GM23248 (cell line): Measurements from ENCODE around the gene VWA5B2. TPM values are rescaled to one million over a fixed set of nuclear protein-coding genes. Genes with fewer than 3 reads are reported as not detected.

Source experiments
- DNase-seq: peaks from one replicate; pipeline ENCODE4 v3.0.0-alpha.2; 2015
- H2AFZ ChIP-seq: fragments of 200-600 bp; sonication (generic); 2 replicates; pipeline ENCODE4 v1.6.1; 2016; ENCODE audit warnings: antibody characterized with exemption
- H3F3A ChIP-seq: fragments of 200-600 bp; sonication (generic); 2 replicates; pipeline ENCODE4 v1.6.1; 2016; ENCODE audit warnings: mild to moderate bottlenecking, antibody characterized with exemption, mixed run types; ENCODE audit not compliant: insufficient read depth
- H3K27ac ChIP-seq: fragments of 200-600 bp; sonication (generic); 2 replicates; pipeline ENCODE4 v1.5.1; 2016; ENCODE audit warnings: mild to moderate bottlenecking
- H3K27me3 ChIP-seq: fragments of 200-600 bp; sonication (generic); replicated peaks from 2 replicates; pipeline ENCODE4 v1.6.1; 2016; ENCODE audit warnings: mild to moderate bottlenecking; ENCODE audit not compliant: insufficient read depth
- H3K36me3 ChIP-seq: fragments of 200-600 bp; sonication (generic); 2 replicates; pipeline ENCODE4 v1.6.1; 2016; ENCODE audit warnings: low read depth, mild to moderate bottlenecking
- H3K4me1 ChIP-seq: fragments of 200-600 bp; sonication (generic); 2 replicates; pipeline ENCODE4 v1.6.1; 2016; ENCODE audit warnings: mild to moderate bottlenecking; ENCODE audit not compliant: insufficient read depth
- H3K4me2 ChIP-seq: fragments of 200-600 bp; sonication (generic); one replicate; pipeline ENCODE4 v1.6.1; 2016; ENCODE audit warnings: mild to moderate bottlenecking; ENCODE audit not compliant: unreplicated experiment
- H3K4me3 ChIP-seq: fragments of 200-600 bp; sonication (generic); 2 replicates; pipeline ENCODE4 v1.5.1; 2016; ENCODE audit warnings: mild to moderate bottlenecking
- H3K79me2 ChIP-seq: fragments of 200-600 bp; sonication (generic); 2 replicates; pipeline ENCODE4 v1.6.1; 2016; ENCODE audit warnings: mild to moderate bottlenecking; ENCODE audit not compliant: insufficient read depth
- H3K9ac ChIP-seq: fragments of 200-600 bp; sonication (generic); 2 replicates; pipeline ENCODE4 v1.6.1; 2016; ENCODE audit warnings: mild to moderate bottlenecking
- H3K9me2 ChIP-seq: fragments of 200-600 bp; sonication (generic); 2 replicates; pipeline ENCODE4 v1.6.1; 2016; ENCODE audit warnings: mixed run types, mild to moderate bottlenecking, moderate library complexity; ENCODE audit not compliant: insufficient read depth
- H3K9me3 ChIP-seq: fragments of 200-600 bp; sonication (generic); one replicate; pipeline ENCODE4 v1.6.1; 2017; ENCODE audit warnings: low read depth
- H4K20me1 ChIP-seq: fragments of 200-600 bp; sonication (generic); 2 replicates; pipeline ENCODE4 v1.6.0; 2016; ENCODE audit not compliant: insufficient read depth
- EZH2 ChIP-seq: fragments of 200-600 bp; sonication (generic); IDR thresholded peaks from 2 replicates; pipeline ENCODE4 v1.6.1; 2018; ENCODE audit warnings: antibody characterized with exemption, mild to moderate bottlenecking; ENCODE audit not compliant: insufficient read depth, poor library complexity, severe bottlenecking
- EZH2phosphoT487 ChIP-seq: fragments of 200-600 bp; sonication (generic); IDR thresholded peaks from 2 replicates; pipeline ENCODE4 v1.6.1; 2018; ENCODE audit warnings: antibody characterized with exemption, moderate library complexity, mild to moderate bottlenecking, low read depth; ENCODE audit not compliant: insufficient read depth
- WGBS, 2 experiments: methylation state at CpG; one replicate each; pipeline ENCODE4 v1.1.6; 2015 to 2017; ENCODE audit warnings: low lambda C conversion rate in 2 of 2, low coverage in 1 of 2; ENCODE audit errors: missing lambda C conversion rate in 2 of 2; 5-methylcytosine and 5-hydroxymethylcytosine counted together
- in situ Hi-C: fragments of 300-500 bp; cut with MboI; formaldehyde crosslinking; loops from 2 replicates; pipeline ENCODE4 v1.15.0; 2020
- polyA plus RNA-seq: library from polyadenylated mRNA; unstranded; fragments of >200 nt; fragmentation: Nextera tagmentation; extraction: Ambion mirVana; gene quantifications from 2 replicates; pipeline ENCODE4 v1.2.1, GENCODE V29; 2016
- total RNA-seq: library from RNA; depleted of rRNA; stranded (reverse); fragments of >200 nt; shearing (Covaris generic); gene quantifications from 2 replicates; pipeline ENCODE4 v1.2.3, GENCODE V29; 2014

The VWA5B2 gene
- total and polyA plus RNA-seq, 2 experiments from 2014 or later = not detected

- in situ Hi-C loops = no loop called here
Observed at GRCh38 chr3:184239221-184239620, 9.8 kb downstream of the VWA5B2 start.

GRCh38 chr3:184239708-184240107 lies 10.3 kb downstream of the VWA5B2 start:
- 54 to 63% methylated on average over 6 to 7 of the region's 7 CpGs for WGBS, 2 experiments
- no peaks in the 10 kb centered on the region for H3K36me3 ChIP-seq

More at GRCh38 chr3:184239221-184239620, 9.8 kb downstream of the VWA5B2 start:
- H3F3A ChIP-seq = no peaks in the 10 kb centered on the region
- no peaks in the 10 kb centered on the region for H3K9me2 ChIP-seq
- H3K36me3 ChIP-seq = no peaks in the 10 kb centered on the region
- H2AFZ ChIP-seq = no peak overlapping the region
- no peaks in the 10 kb centered on the region for H4K20me1 ChIP-seq
- no peaks in the 10 kb centered on the region for H3K4me1 ChIP-seq
- no peak for DNase-seq
- H3K79me2 ChIP-seq = no peaks in the 10 kb centered on the region
- H3K9me3 ChIP-seq = no peaks in the 10 kb centered on the region
- H3K27ac ChIP-seq = no peak overlapping the region
- H3K27me3 ChIP-seq = no peaks in the 10 kb centered on the region
- no peak for TF ChIP-seq EZH2
- H3K4me3 ChIP-seq = no peak overlapping the region
- H3K4me2 ChIP-seq = no peak overlapping the region
- no peak overlapping the region for H3K9ac ChIP-seq
- 77 to 81% methylated on average over 8 of the region's 8 CpGs for WGBS, 2 experiments

GRCh38 chr3:184240384-184241140 lies 11.2 kb downstream of the VWA5B2 start:
- H3K9me2 ChIP-seq = no peaks in the 10 kb centered on the region
- no peaks in the 10 kb centered on the region for H3K4me1 ChIP-seq
- H4K20me1 ChIP-seq = no peaks in the 10 kb centered on the region
- peak; percentile 58 for DNase-seq
- TF ChIP-seq EZH2phosphoT487 = no peak
- TF ChIP-seq EZH2 = no peak
- 77 to 82% methylated on average over 4 of the region's 4 CpGs for WGBS, 2 experiments
- no peaks in the 10 kb centered on the region for H3K27me3 ChIP-seq
- H3K36me3 ChIP-seq = no peaks in the 10 kb centered on the region
- no peaks in the 10 kb centered on the region for H3K9me3 ChIP-seq
- H3F3A ChIP-seq = no peaks in the 10 kb centered on the region
- H3K79me2 ChIP-seq = no peaks in the 10 kb centered on the region
- no peak overlapping the region for H3K4me3 ChIP-seq
- no peak overlapping the region for H2AFZ ChIP-seq
- no peak overlapping the region for H3K27ac ChIP-seq
- no peak overlapping the region for H3K9ac ChIP-seq
- in situ Hi-C loops = no loop called here
- no peak overlapping the region for H3K4me2 ChIP-seq

More at GRCh38 chr3:184239708-184240107, 10.3 kb downstream of the VWA5B2 start:
- TF ChIP-seq EZH2phosphoT487 = no peak
- TF ChIP-seq EZH2 = no peak
- no peaks in the 10 kb centered on the region for H3K4me1 ChIP-seq
- DNase-seq = no peak
- no peak overlapping the region for H3K4me2 ChIP-seq
- in situ Hi-C loops = no loop called here
- H3K4me3 ChIP-seq = no peak overlapping the region
- no peaks in the 10 kb centered on the region for H4K20me1 ChIP-seq
- H2AFZ ChIP-seq = no peak overlapping the region
- H3K79me2 ChIP-seq = no peaks in the 10 kb centered on the region
- no peaks in the 10 kb centered on the region for H3K27me3 ChIP-seq
- no peaks in the 10 kb centered on the region for H3F3A ChIP-seq
- no peak overlapping the region for H3K27ac ChIP-seq
- no peaks in the 10 kb centered on the region for H3K9me2 ChIP-seq
- no peaks in the 10 kb centered on the region for H3K9me3 ChIP-seq
- no peak overlapping the region for H3K9ac ChIP-seq

- 37 to 38% methylated on average over 15 to 16 of the region's 17 CpGs for WGBS, 2 experiments
- H3K4me3 ChIP-seq = no peak overlapping the region
- H3K9ac ChIP-seq = no peak overlapping the region
- DNase-seq = no peak
- no peaks in the 10 kb centered on the region for H3K9me2 ChIP-seq
- TF ChIP-seq EZH2 (no peak), EZH2phosphoT487 (no peak)
- H3K4me2 ChIP-seq = no peak overlapping the region
- no peaks in the 10 kb centered on the region for H3K9me3 ChIP-seq
- in situ Hi-C loops = no loop called here
- H3K27me3 ChIP-seq = no peaks in the 10 kb centered on the region
- H3K79me2 ChIP-seq = peaks cover 5% of the 10 kb centered on the region; the same call in 1 of the 2 replicates
- no peaks in the 10 kb centered on the region for H4K20me1 ChIP-seq
- H3K27ac ChIP-seq = no peak overlapping the region
- no peak overlapping the region for H2AFZ ChIP-seq
- H3F3A ChIP-seq = no peaks in the 10 kb centered on the region
- no peaks in the 10 kb centered on the region for H3K4me1 ChIP-seq
- H3K36me3 ChIP-seq = no peaks in the 10 kb centered on the region
Observed at GRCh38 chr3:184241141-184241446, 11.7 kb downstream of the VWA5B2 start.
